ENCODE data around the gene FBXL7.

The FBXL7 gene

DNA sequence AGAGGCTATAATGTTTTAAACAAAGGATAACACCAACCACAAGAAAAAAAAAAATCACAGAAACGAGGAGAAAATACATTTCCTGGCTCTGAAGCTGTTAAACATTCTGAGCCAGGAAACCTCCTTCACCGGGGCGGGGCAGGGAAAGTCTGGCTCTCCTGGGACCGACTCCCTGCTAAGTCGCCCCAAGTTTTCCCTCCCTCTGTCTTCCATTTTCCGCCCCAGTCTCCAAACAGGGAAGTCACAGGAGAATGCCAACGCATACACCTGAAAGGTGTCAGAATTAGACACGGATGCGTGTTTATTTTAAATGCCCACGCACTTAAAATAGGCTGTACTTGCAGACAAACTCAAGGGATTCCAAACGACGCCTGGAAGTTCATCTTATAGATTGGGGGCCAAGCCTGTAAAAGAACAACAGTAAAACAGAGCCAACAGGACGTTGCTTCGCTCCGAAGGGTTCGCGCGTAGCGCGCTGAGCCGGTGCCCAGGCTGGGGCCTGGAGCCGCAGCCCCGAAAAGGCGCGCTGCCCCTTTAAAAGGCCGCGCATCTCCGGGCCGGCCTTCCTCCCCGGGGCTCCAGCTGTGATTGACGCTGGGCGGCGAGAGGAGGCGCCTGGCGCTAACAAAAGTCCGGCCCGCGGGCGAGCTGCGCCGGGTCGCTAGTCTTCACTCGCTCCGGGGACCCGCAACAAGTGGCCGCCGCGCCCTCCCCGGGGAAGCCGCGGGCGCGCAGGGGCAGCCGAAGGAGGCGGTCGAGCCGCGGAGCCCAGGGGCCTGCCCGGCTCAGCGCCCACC is at the start of gene FBXL7:
TSS of gene FBXL7 (plus strand) at position 653 of the 797 bp plus-strand sequence.
- DNase-seq (ENCODE audit: low read depth) = no peak

DNA sequence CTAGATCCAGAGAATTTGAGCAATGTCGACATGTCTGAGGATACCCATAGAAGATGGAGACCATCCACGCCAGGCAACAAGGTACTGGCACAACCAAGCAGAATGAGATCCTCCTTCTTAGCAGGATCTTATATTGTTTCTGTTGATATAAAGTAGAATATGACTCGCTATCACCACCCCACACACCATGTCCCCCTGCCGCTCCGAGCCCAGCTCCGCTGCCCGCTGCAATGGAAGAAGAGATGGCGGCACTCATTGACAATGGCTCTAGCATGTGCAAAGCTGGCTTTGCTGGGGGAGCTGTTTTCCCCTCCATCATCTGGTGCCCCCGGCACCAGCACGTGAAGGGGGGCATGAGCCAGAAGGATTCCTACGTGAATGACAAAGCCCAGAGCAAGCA is 49.5 kb upstream of the FBXL7 start:
- no peak for DNase-seq (ENCODE audit: low read depth)

DNA sequence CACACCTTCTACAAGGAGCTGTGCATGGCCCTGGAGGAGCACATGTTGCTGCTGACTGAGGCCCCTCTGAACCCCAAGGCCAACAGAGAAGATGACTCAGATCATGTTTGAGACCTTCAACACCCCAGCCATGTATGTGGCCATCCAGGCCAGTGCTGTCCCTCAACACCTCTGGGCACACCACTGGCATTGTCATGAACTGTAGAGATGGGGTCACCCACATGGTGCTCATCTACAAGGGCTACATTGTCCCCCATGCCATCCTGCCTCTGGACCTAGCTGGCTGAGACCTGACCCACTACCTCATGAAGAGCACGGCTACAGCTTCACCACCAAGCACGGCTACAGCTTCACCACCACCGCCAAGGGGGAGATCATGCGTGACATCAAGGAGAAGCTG is 49.0 kb upstream of the FBXL7 start:
- DNase-seq (ENCODE audit: low read depth) = no peak

DNA sequence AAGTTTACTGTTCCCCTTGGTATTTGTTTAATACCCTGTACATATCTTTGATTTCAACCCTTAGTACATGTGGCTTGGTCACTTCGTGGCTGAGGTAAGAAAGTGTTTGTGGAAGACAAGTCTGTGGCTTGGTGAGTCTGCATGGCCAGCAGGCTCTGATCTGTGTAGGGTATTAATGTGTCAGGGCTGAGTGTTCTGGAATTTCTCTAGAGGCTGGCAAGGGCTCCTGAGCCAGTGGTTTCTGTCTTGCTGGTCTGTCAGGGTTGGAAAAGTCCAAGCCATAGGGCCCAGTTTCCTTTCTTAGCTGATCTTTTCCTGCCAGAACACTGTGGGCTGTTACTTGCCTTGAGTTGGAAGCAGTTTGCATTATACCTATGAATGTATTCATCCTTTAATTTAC is 48.0 kb upstream of the FBXL7 start:
- DNase-seq (ENCODE audit: low read depth) = no peak

DNA sequence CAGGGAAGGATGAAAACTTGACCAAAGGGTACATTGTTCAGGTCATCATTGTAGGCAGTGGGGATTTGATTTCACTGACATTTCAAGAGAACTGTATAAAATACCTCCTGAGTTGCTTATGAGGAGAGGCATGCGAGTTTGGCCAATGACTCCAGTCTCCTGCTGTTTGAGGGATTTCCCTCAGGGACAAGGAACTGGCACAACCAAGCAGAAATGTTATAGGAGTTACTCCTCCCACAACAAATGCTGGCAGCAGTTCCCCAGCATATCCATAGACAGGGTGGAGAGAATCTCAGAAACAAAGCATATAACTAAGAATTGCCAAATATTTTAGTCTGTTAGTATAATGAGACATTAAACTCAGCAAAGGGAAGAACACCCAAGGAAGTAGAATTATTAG is 47.2 kb upstream of the FBXL7 start:
- no peak for DNase-seq (ENCODE audit: low read depth)

DNA sequence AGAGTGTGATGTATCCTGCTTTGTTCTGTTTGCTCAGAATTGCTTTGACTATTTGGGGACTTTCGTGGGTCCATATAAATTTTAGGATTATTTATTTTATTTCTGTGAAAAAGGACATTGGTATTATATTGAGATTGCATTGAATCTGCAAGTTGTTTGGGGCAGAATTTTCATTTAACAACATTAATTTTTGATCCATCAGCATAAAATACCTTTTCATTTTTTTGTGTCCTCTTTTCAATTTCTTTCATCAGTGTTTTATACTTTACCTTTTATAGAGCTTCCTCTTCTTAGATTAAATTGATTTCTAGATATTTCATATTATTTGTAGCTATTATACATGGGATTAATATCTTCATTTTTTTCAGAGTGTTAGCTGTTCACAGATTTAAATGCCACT is 40.8 kb upstream of the FBXL7 start:
- no peak for DNase-seq (ENCODE audit: low read depth)

DNA sequence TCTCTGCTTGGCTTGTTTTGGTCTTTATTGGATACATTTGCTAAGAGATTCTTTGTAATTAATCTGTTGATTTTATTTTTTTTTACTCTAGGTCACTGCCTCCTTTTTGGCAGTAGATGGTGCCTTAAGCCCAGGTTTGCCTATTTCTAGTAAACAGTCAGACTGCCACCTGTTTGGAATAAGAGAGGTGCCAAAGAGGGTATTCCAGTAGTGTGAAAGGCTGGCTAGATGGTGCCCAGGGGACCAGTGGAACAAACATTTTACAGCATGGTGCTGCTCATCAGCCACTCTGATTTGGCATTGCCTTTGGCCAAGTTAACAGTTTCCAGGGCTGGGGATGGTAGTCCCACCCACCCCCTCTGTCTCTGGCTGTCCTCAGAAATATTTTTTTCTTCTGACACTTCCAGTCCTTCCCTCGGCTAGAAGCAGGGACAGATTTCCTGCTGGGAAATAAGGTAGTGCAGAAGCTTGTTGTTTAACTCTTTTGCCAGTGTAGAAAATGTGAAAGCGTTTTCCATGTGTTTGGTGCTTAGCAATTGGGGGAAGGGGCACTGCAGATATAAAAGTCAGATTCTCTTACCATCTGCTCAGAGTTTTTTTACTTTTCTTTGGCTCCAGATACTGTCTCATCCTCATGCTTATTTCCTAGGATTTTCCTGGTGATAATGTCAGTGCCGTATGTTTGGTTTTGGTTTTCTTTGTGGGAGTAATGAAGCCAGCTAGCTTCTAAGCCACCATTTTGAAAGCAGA is 36.6 kb upstream of the FBXL7 start:
- no peak for DNase-seq (ENCODE audit: low read depth)

DNA sequence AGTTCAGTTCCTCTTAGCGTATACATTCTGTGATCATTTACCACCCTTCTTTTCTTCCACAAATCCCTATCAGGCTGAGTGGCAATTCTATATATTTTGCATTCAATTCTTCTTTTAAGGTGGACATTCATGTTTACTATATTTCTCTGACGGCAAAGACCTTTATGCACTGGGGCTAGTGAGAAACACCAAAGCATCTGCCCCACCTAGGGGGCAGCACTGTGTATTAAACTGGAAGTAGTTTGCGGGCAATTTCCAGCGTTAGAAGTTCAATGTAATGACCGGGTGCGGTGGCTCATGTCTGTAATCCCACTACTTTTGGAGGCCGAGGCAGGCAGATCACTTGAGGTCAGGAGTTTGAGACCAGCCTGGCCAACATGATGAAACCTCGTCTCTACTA is 27.9 kb upstream of the FBXL7 start:
- no peak for DNase-seq (ENCODE audit: low read depth)

DNA sequence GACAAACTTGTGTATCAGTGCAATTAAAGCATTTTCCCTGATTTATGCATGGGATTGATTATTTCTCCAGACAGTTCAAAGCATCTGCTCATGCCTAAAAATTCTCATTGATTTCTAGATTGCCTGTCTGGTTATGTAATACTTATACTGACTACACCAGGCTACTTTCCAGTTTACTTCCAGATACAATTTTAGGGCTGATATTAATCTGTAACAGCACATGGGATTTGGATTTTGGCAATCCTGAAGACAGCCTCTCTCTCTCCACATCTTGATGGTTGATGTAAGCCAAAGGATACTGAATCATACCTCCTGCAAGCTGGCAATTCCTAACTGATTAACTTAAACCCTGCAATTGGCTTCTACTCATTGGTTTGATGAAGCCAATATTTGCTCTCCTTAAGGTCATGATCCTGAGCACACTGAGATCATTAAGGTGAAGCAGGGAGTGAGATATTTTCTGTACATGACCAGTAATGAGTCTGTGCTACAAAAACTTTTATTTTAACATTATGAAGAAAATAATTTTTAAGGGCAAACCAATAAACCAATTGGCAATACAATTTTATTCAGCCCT is 25.7 kb upstream of the FBXL7 start:
- DNase-seq (ENCODE audit: low read depth) = no peak

DNA sequence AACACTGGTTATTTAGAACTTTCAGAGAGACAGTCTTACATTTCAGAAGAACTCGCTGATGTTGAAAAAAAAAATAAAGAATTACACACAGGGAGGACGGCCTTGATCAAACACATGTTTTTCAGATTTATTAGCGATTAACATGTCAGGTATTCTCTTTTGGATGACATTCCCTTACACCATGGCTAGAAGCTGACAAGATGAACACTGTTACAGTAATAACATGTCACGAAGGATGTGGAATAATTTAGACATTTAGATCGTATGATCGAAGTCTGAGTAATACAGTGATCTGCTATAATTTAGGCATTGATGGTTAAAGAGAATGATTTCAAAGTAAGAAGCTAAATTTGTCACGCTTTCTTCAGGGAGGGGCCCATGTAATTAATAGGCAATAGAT is 24.6 kb upstream of the FBXL7 start:
- no peak for DNase-seq (ENCODE audit: low read depth)

DNA sequence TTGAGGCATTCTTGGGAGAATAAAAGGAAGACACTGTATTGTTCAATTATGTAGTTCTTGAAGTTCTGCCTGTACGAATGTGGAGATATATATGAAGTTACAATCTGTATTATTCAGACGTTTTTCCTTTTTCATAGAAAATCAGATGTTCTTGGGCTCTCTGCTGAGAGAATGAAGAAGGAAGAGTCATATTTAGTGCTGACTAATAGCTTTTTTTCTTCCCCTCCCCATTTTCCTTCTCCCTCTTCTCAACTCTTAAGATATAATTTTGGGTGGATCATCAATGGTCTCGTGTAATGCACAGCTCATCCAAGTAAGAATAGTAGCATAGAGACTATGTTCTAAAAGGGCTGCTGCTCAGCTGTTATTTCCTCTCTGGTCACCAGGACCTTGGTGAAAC is 23.0 kb upstream of the FBXL7 start:
- DNase-seq (ENCODE audit: low read depth) = no peak

DNA sequence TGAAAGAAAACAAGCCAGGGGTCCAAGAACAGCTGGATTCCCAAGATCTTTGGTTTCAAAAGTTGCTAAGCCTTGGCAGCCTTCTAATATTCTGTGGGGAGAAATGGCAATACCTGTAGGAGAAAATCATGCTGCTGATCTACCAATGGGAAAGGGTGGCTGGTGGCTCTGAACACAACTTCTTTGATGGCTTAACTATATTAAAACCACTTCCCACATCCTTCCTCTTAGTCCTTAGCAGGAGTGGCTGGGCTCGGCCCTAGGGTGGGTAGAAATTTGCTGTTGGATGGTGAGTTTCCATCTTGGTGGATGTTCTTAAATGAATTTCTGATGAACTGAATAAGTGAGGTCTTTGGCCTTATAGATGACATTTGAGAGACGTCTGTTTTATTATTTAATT is 19.5 kb upstream of the FBXL7 start:
- no peak for DNase-seq (ENCODE audit: low read depth)

DNA sequence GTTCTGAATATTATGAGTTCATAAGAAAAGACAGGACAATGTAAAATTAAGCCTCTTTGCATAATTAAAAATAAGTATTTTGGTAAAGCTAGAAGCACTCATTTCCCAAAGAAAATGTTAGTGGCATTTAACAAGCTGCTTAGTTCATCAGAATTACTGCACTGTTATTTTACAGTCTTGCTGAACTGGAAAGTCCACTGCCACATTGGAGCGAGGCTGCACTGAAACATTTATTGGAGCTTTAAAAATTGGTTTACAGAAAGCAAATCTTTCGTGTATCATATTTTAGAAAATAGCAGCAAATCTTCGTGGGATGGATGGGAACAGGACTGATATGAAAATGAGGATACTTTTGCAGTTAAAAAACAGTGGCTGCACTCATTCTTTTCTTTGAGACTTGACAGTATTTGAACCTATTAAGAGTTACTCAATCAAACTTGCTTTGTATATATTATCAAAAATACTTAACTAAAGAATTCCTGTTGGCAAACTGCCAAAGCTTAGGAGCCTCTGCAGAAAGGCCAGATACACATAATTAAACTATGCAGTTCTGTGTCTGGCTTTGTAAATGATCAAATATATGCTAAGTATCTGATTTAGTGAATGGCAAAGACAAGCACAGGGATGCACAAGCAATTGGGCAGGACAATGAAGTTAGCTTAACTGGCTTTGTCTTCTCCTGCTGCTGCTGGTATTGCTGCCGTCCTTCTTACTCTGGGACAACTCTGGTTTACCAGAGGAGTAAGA is 16.5 kb upstream of the FBXL7 start:
- no peak for DNase-seq (ENCODE audit: low read depth)

DNA sequence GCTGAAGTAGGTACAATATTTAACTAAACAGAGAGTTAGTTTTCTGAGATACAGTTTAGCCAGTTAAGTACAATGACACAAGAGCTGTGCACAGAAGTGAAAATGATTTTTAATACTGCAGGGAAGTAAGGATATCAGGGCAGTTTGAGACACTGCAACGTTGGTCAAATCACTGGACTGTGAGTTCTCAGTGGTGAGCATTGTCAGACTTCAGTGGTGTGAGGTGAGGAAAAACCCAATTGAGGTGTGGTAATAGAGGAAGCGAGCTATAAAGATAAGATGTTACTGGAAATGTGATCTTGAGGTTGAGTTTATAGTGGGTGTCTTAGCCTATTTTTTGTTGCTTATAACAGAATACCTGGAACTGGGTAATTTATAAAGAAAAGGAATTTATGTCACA is 12.8 kb upstream of the FBXL7 start:
- no peak for DNase-seq (ENCODE audit: low read depth)

DNA sequence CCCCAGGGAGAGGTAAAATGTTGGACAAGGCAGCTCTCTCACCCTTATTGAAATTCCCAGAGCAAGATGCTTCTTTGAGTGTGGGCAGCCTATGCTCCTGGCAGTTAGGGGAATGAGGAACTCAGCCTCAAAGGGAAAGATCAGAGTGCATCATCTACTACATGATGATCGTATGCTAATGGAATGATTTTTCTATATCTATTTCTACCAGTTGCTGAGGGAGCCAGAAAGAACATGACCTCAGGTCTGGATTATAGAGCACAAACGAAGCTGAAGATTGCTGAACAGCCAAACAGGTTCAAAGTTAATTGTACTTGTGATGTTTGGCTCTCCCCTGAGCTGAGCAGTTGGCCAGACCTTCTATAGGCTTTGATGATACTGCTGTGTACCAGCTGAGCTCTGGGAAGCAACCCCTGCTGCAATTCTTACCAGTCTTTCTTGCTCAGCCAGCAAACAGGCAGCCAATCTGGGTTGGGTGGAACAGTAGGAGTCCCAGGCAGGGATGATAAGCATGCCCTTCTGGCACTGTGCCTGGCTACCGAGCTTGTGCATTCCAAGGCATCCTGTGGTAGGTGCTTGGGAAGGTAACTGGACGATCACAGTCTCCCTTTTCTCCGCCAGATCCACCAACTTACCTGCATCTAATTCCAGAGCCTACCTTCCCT is 10.3 kb upstream of the FBXL7 start:
- no peak for DNase-seq (ENCODE audit: low read depth)

DNA sequence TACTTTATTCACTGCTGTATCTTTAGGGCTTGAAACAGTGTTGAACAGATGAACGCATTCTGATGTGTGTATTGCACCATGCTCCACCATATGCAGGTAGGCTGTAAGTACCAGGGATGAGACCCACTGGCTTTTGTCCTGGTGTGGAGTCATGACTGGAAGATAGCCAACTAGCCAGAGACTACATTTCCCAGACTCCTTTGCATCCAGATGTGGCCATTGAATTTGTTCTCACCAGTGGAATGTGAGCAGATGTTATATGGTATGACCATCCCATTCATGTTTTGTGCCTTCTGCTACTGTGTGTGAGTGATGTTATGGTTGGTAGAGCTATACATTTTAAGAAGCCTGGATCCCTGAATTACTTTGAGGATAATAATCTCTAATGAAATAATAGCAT is 7.4 kb upstream of the FBXL7 start:
- DNase-seq (ENCODE audit: low read depth) = no peak

DNA sequence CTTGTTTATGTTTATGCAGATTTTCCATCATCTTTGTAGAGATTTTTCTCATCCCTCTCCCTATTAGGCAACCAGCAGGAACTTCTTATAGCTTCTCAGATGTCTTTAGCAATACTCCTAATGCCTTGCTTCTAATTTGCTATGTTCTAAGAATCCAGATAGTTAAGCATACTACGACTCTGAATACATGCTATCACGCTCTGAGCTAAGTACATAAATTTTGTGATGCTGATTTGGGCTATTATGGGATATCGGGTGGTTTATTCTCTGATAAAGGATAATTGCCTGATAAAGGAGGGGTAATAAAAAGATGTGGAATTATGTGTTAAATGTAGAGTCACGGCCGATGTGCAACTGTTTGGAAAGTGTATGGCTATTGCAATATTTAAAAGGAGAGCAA is 6.5 kb upstream of the FBXL7 start:
- no peak for DNase-seq (ENCODE audit: low read depth)

DNA sequence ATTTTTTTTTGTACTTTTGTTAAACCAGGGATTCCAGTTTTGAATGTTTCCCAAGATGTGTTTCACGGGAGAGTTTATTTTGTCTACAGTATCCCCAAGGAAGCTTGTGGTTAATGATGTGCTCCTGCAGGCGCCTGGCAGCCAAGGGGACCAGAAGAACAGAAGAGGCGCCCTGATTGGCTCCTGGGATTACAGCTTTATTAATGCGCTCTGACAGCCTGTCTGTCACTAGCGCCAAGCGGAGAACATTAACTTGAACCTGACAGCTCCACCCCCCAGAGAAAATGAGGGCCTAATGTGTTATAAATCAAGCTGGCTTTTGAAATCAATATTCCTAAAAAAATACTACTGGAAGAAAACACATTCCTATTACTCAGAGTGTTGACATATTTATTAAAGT is 5.0 kb upstream of the FBXL7 start:
- DNase-seq (ENCODE audit: low read depth) = no peak

DNA sequence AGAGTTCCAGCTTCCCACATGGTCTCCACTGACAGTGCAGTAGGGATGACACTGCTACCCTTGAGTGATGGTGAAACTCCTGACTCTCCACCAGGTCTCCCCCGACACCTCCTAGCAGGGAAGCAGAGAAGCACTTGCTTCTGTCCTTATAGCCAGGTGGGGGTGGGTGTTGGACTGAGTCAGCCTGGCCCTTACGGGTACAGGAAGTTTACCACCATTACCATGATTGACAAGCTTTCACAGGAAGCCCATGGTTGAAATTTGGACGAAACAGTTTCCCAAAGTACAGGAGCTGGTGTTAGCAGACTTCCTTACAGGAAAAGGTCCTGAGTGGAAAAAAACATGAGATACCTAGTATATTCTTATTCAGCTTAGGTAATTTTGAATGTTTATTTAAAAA is 3.1 kb upstream of the FBXL7 start:
- DNase-seq (ENCODE audit: low read depth) = no peak

DNA sequence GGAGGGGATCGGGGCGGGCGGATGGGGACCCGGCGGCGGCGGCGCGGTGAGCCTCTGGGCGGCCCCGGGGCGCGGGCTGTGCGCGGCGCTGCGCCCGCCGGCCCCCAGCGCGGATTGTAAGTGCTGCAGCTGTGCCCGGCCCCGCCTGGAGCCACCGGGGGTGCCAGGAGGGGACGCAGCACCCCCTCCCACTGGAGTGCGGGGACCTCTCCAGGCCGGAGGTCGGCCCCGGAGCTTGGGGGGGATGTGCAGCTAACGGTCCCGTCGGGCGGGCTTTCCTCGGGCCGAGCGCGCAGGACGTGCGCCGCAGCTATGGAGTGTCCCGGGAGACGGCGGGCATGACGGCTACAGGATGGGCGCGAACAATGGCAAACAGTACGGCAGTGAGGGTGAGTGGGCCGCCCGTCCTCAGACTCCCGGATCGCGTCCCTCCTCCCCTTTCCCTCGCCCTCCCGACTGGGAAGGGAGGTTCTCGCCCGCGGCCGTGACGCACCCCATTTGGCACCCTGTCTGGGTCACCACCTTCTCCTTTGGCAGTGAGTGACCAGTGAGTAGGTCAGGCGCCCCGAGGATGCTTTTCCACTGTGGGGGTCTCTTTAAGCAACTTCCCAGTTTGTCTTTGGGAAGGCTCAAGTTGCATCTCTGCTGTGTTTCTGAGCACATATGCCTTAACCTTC is 483 bp downstream of the FBXL7 start:
- no peak for DNase-seq (ENCODE audit: low read depth)

DNA sequence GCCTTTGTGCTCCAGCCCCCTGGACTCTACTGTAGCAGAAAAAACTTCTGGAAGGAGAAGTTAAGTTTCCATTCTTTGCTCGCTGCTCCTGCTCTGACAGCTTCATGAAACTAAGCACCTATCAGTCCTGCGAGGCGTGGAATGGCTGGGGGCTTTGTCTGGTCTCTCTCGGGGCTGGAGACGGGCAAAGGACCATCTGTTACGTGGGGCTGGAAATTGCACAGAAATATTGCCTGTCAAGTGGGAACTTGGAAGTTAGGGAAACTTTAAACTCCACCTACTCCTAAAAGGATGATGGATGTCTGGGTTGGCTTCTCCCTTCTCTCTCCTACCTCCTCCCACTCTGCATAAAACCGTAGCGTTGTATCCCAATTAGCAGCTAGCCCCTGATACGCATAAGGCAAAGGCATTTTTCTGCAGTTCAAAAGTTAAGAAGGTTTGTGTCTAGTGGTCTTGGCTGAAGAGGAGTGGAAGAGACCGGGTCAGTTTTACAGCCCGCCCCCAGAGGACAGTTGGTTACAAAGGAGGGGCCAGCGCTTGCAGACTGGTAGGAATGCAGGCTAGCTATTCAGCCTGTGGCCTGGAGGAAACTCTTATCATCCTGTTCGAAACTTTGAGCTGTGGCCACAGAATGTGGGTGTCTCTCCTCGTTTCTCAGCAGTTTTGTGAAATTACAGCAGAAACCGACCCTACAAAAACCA is 1.3 kb downstream of the FBXL7 start:
- no peak for DNase-seq (ENCODE audit: low read depth)
